ENCODE measurements around the gene AKAP12. TPM values are rescaled to one million over a fixed set of nuclear protein-coding genes. Genes with fewer than 3 reads are reported as not detected.

AKAP12 gene
- total RNA-seq, 1 experiment from 2014 or later: 90.0 TPM

DNA sequence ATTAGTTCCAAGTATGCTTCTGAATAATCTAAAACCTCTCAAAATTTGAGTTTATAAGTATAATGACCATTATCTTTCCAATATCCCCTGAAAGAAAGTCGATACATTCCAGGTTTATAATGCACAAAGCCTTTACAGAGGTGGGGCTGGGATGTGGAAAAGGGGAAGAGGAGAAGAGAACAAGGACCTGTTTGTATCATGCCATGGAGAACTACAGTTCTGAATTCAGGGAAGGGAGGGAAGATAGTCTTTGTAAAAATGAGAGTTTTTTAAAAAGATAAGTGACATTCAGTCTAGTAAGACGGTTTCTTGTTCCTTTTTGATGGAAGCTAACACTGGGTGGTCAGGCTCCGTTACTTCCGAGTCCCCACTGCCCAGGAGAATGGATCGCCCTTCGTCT, 125.5 kb downstream of the AKAP12 start (continued):
- TF ChIP-seq, protein P1, sequence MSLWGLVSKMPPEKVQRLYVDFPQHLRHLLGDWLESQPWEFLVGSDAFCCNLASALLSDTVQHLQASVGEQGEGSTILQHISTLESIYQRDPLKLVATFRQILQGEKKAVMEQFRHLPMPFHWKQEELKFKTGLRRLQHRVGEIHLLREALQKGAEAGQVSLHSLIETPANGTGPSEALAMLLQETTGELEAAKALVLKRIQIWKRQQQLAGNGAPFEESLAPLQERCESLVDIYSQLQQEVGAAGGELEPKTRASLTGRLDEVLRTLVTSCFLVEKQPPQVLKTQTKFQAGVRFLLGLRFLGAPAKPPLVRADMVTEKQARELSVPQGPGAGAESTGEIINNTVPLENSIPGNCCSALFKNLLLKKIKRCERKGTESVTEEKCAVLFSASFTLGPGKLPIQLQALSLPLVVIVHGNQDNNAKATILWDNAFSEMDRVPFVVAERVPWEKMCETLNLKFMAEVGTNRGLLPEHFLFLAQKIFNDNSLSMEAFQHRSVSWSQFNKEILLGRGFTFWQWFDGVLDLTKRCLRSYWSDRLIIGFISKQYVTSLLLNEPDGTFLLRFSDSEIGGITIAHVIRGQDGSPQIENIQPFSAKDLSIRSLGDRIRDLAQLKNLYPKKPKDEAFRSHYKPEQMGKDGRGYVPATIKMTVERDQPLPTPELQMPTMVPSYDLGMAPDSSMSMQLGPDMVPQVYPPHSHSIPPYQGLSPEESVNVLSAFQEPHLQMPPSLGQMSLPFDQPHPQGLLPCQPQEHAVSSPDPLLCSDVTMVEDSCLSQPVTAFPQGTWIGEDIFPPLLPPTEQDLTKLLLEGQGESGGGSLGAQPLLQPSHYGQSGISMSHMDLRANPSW (CRISPR knock-in tag; conservative IDR thresholded peaks at IDR 0.05; ENCODE audit: low read depth): no peak
- TF ChIP-seq, protein P2, sequence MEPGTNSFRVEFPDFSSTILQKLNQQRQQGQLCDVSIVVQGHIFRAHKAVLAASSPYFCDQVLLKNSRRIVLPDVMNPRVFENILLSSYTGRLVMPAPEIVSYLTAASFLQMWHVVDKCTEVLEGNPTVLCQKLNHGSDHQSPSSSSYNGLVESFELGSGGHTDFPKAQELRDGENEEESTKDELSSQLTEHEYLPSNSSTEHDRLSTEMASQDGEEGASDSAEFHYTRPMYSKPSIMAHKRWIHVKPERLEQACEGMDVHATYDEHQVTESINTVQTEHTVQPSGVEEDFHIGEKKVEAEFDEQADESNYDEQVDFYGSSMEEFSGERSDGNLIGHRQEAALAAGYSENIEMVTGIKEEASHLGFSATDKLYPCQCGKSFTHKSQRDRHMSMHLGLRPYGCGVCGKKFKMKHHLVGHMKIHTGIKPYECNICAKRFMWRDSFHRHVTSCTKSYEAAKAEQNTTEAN (CRISPR knock-in tag; IDR thresholded peaks at IDR 0.05): no peak

DNA sequence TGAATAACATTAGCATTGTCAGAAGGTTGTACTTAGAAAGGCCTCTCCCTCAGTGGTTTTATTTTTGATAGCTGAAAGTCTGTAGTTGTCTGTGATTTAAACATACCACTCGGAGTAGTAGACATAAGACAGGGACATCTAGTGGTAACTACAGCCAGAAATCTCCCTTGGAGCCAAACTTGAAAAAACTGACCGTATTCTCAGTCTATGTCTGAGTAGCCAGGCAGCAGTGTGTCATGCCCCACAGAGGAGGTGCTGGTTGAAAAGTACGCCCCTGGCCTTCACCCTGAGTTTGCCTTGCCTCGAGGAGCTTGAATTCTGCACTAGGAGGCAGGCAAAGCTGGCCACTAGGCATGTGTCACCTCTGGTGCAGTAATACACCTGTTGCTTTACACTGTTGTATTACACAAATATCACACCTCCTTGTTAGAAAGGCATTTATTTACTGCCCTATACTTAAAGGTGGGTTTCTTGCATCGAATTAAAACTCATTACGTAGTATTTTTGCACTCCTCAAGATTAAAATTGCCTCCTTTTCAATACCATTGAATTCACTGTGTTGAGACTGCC, 130.8 kb downstream of the AKAP12 start:
- ChIA-PET POLR2A (no interaction called here), CTCF (interaction anchor here (0.8 to 2.0 kb wide), 5 partner anchors 8 to 553 kb away, joined by 3 to 5 read pairs (median 3); no protein-coding TSS in a partner anchor)
- no peak overlapping the region for H3K27ac Mint-ChIP-seq
- no peak for TF ChIP-seq ZNF317 (CRISPR knock-in tag; IDR thresholded peaks at IDR 0.05; ENCODE audit: borderline replicate concordance, low read depth)
- no peak for TF ChIP-seq TEAD4 (CRISPR knock-in tag; IDR thresholded peaks at IDR 0.05)
- TF ChIP-seq, protein P3, sequence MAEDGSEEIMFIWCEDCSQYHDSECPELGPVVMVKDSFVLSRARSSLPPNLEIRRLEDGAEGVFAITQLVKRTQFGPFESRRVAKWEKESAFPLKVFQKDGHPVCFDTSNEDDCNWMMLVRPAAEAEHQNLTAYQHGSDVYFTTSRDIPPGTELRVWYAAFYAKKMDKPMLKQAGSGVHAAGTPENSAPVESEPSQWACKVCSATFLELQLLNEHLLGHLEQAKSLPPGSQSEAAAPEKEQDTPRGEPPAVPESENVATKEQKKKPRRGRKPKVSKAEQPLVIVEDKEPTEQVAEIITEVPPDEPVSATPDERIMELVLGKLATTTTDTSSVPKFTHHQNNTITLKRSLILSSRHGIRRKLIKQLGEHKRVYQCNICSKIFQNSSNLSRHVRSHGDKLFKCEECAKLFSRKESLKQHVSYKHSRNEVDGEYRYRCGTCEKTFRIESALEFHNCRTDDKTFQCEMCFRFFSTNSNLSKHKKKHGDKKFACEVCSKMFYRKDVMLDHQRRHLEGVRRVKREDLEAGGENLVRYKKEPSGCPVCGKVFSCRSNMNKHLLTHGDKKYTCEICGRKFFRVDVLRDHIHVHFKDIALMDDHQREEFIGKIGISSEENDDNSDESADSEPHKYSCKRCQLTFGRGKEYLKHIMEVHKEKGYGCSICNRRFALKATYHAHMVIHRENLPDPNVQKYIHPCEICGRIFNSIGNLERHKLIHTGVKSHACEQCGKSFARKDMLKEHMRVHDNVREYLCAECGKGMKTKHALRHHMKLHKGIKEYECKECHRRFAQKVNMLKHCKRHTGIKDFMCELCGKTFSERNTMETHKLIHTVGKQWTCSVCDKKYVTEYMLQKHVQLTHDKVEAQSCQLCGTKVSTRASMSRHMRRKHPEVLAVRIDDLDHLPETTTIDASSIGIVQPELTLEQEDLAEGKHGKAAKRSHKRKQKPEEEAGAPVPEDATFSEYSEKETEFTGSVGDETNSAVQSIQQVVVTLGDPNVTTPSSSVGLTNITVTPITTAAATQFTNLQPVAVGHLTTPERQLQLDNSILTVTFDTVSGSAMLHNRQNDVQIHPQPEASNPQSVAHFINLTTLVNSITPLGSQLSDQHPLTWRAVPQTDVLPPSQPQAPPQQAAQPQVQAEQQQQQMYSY (CRISPR knock-in tag; IDR thresholded peaks at IDR 0.05): no peak
- no peak for TF ChIP-seq ETV6 (CRISPR knock-in tag; IDR thresholded peaks at IDR 0.05)
- no peak for TF ChIP-seq EMX1 (CRISPR knock-in tag; IDR thresholded peaks at IDR 0.05)
- no peak for TF ChIP-seq ESRRA (CRISPR knock-in tag; IDR thresholded peaks at IDR 0.05; ENCODE audit: borderline replicate concordance)
- no peak for TF ChIP-seq NFATC4 (CRISPR knock-in tag; IDR thresholded peaks at IDR 0.05)
- TF ChIP-seq, protein P2 (CRISPR knock-in tag; IDR thresholded peaks at IDR 0.05): no peak
- no peak for TF ChIP-seq NR3C1 (CRISPR knock-in tag; conservative IDR thresholded peaks at IDR 0.05; ENCODE audit: low read depth)
- TF ChIP-seq, protein P4, sequence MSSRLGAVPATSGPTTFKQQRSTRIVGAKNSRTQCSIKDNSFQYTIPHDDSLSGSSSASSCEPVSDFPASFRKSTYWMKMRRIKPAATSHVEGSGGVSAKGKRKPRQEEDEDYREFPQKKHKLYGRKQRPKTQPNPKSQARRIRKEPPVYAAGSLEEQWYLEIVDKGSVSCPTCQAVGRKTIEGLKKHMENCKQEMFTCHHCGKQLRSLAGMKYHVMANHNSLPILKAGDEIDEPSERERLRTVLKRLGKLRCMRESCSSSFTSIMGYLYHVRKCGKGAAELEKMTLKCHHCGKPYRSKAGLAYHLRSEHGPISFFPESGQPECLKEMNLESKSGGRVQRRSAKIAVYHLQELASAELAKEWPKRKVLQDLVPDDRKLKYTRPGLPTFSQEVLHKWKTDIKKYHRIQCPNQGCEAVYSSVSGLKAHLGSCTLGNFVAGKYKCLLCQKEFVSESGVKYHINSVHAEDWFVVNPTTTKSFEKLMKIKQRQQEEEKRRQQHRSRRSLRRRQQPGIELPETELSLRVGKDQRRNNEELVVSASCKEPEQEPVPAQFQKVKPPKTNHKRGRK (CRISPR knock-in tag; IDR thresholded peaks at IDR 0.05; ENCODE audit: borderline replicate concordance): no peak
- no peak for TF ChIP-seq ZNF219 (CRISPR knock-in tag; IDR thresholded peaks at IDR 0.05; ENCODE audit: borderline replicate concordance)
- TF ChIP-seq, protein P5, sequence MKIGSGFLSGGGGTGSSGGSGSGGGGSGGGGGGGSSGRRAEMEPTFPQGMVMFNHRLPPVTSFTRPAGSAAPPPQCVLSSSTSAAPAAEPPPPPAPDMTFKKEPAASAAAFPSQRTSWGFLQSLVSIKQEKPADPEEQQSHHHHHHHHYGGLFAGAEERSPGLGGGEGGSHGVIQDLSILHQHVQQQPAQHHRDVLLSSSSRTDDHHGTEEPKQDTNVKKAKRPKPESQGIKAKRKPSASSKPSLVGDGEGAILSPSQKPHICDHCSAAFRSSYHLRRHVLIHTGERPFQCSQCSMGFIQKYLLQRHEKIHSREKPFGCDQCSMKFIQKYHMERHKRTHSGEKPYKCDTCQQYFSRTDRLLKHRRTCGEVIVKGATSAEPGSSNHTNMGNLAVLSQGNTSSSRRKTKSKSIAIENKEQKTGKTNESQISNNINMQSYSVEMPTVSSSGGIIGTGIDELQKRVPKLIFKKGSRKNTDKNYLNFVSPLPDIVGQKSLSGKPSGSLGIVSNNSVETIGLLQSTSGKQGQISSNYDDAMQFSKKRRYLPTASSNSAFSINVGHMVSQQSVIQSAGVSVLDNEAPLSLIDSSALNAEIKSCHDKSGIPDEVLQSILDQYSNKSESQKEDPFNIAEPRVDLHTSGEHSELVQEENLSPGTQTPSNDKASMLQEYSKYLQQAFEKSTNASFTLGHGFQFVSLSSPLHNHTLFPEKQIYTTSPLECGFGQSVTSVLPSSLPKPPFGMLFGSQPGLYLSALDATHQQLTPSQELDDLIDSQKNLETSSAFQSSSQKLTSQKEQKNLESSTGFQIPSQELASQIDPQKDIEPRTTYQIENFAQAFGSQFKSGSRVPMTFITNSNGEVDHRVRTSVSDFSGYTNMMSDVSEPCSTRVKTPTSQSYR (CRISPR knock-in tag; IDR thresholded peaks at IDR 0.05): no peak
- TF ChIP-seq CREM (CRISPR knock-in tag; IDR thresholded peaks at IDR 0.05): no peak
- TF ChIP-seq ZNF423 (CRISPR knock-in tag; IDR thresholded peaks at IDR 0.05): no peak
- TF ChIP-seq ZNF416 (CRISPR knock-in tag; IDR thresholded peaks at IDR 0.05): no peak
- DNase-seq (ENCODE audit: low spot score) (no peak), ATAC-seq (no peak; the same call in 1 of the 2 replicates)
- H3K4me3 Mint-ChIP-seq: no peak overlapping the region
- peaks cover 28% of the 10 kb centered on the region for H3K36me3 Mint-ChIP-seq
- peaks cover 41% of the 10 kb centered on the region for H3K4me1 Mint-ChIP-seq
- H3K27me3 Mint-ChIP-seq (ENCODE audit: low read depth): no peaks in the 10 kb centered on the region
- H3K9me3 Mint-ChIP-seq: no peaks in the 10 kb centered on the region

All from WTC11 (cell line).